Testis (tissue), 3 donors: ENCODE results near the gene ICE2. TPM values are rescaled to one million over a fixed set of nuclear protein-coding genes. Genes with fewer than 3 reads are reported as not detected.

Experiments
- DNase-seq: peaks from one replicate; pipeline ENCODE4 v3.0.0-alpha.2; 2019
- H3K27ac ChIP-seq, 2 donors: fragments of 200-600 bp; sonication (generic); one replicate each; pipeline ENCODE4 v1.5.1; 2019
- H3K27me3 ChIP-seq: fragments of 200-600 bp; sonication (generic); one replicate; pipeline ENCODE4 v1.5.1; 2019
- H3K36me3 ChIP-seq: fragments of 200-600 bp; sonication (generic); one replicate; pipeline ENCODE4 v1.5.1; 2017; ENCODE audit warnings: low read depth; ENCODE audit errors: missing control alignments
- H3K4me1 ChIP-seq: fragments of 200-600 bp; sonication (generic); one replicate; pipeline ENCODE4 v1.5.1; 2019
- H3K4me3 ChIP-seq, 2 donors: fragments of 200-600 bp; sonication (generic); one replicate each; pipeline ENCODE4 v1.5.1; 2017 to 2019
- H3K9me3 ChIP-seq: fragments of 200-600 bp; sonication (generic); one replicate; pipeline ENCODE4 v1.5.1; 2017
- CTCF ChIP-seq, 3 experiments: fragments of 450-650 bp in 2 of 3; fragments of 200-600 bp in 1 of 3; sonication (generic) in 1 of 3; IDR thresholded peaks; one replicate each; pipeline ENCODE4 v1.5.1; 2016 to 2019; ENCODE audit warnings: antibody characterized with exemption in 3 of 3, mild to moderate bottlenecking in 2 of 3, moderate library complexity in 1 of 3
- POLR2A ChIP-seq: fragments of 450-650 bp; IDR thresholded peaks from one replicate; pipeline ENCODE4 v1.6.1; 2017; ENCODE audit warnings: antibody characterized with exemption, mild to moderate bottlenecking, moderate library complexity
- WGBS, 2 donors: methylation state at CpG; one replicate each; pipeline ENCODE4 v1.1.5; 2018; 5-methylcytosine and 5-hydroxymethylcytosine counted together
- intact Hi-C: fragments of 100-400 bp; cut with DNase I; formaldehyde crosslinking; loops from one replicate; pipeline ENCODE4 v1.15.1; 2023; ENCODE audit warnings: low total_unique reads
- polyA plus RNA-seq: library from polyadenylated mRNA; stranded (reverse); fragments of 350-450 nt; fragmentation: Illumina TruSeq; extraction: RNeasy Lipid Tissue Mini Kit (QIAGEN cat#74804); gene quantifications from one replicate; pipeline ENCODE4 v1.2.3, GENCODE V29; 2014; ENCODE audit warnings: low read depth, low replicate concordance; ENCODE audit not compliant: insufficient read depth
- total RNA-seq, 2 donors: library from RNA; depleted of rRNA; stranded (reverse); fragments of >200 nt; gene quantifications; one replicate each; pipeline ENCODE4 v1.2.3, GENCODE V29; 2016

ICE2 gene
- total and polyA plus RNA-seq, 3 donors from 2014 or later, result 24.3 to 48.3 (median 44.6) TPM

- WGBS, 2 donors, result 0% methylated on average over 32 to 46 of the region's 53 CpGs
- H3K9me3 ChIP-seq, result no peaks in the 10 kb centered on the region
- TF ChIP-seq CTCF (IDR thresholded peaks at IDR 0.05) (no peak), POLR2A (no peak)
- no peaks in the 10 kb centered on the region for H3K27me3 ChIP-seq
- H3K27ac ChIP-seq, result peak within 1 kb of the TSS; percentile 92 to 96
- H3K4me3 ChIP-seq, result peak within 1 kb of the TSS; percentile 93 to 94
- DNase-seq, result peak; percentile 78
- no peaks in the 10 kb centered on the region for H3K36me3 ChIP-seq
- intact Hi-C loops, result no loop called here
- peaks cover 22% of the 10 kb centered on the region for H3K4me1 ChIP-seq
Observed at GRCh38 chr15:60397772-60398445, 81.0 kb downstream of the ICE2 start, which contains the start of gene ANXA2. Gene ANXA2, minus strand, starts transcription at chr15:60397986. Its CDS starts 11,911 bp downstream, at chr15:60386075.

GRCh38 chr15:60396958-60397771 lies 81.8 kb downstream of the ICE2 start:
- H3K4me1 ChIP-seq, result peaks cover 27% of the 10 kb centered on the region
- H3K36me3 ChIP-seq, result no peaks in the 10 kb centered on the region
- DNase-seq, result peak; percentile 64
- H3K4me3 ChIP-seq, result peak overlapping the region; percentile 93 to 94
- TF ChIP-seq CTCF (IDR thresholded peaks at IDR 0.05), result no peak
- TF ChIP-seq POLR2A, result no peak
- 1 to 2% methylated on average over 26 to 37 of the region's 37 CpGs for WGBS, 2 donors
- H3K9me3 ChIP-seq, result no peaks in the 10 kb centered on the region
- H3K27ac ChIP-seq, result peak overlapping the region; percentile 92 to 96
- H3K27me3 ChIP-seq, result no peaks in the 10 kb centered on the region
- intact Hi-C loops, result no loop called here

GRCh38 chr15:60396560-60396957 lies 82.4 kb downstream of the ICE2 start:
- H3K9me3 ChIP-seq, result no peaks in the 10 kb centered on the region
- no peak for DNase-seq
- no peak for TF ChIP-seq POLR2A
- TF ChIP-seq CTCF (IDR thresholded peaks at IDR 0.05), result no peak
- H3K27ac ChIP-seq, result no peak overlapping the region
- no peaks in the 10 kb centered on the region for H3K36me3 ChIP-seq
- peaks cover 33% of the 10 kb centered on the region for H3K4me1 ChIP-seq
- no peaks in the 10 kb centered on the region for H3K27me3 ChIP-seq
- 15 to 27% methylated on average over 5 of the region's 5 CpGs for WGBS, 2 donors
- intact Hi-C loops, result no loop called here
- peak overlapping the region; percentile 93 to 94 for H3K4me3 ChIP-seq

- H3K4me1 ChIP-seq, result peaks cover 38% of the 10 kb centered on the region
- no peak for DNase-seq
- peak overlapping the region; percentile 93 to 94 for H3K4me3 ChIP-seq
- no peaks in the 10 kb centered on the region for H3K27me3 ChIP-seq
- intact Hi-C loops, result no loop called here
- H3K27ac ChIP-seq, result no peak overlapping the region
- H3K9me3 ChIP-seq, result no peaks in the 10 kb centered on the region
- H3K36me3 ChIP-seq, result no peaks in the 10 kb centered on the region
- no peak for TF ChIP-seq POLR2A
- TF ChIP-seq CTCF (IDR thresholded peaks at IDR 0.05), result no peak
- WGBS, 2 donors, result 45 to 65% methylated on average over 12 of the region's 12 CpGs
Observed at GRCh38 chr15:60396100-60396499, 82.8 kb downstream of the ICE2 start.
